ENCODE data around the gene SAMHD1.
"Not testable (repeated sequence)": the region's sequence is repeated elsewhere in the genome, so short reads cannot be mapped to it uniquely, and the experiment has no call there.

The SAMHD1 gene

GRCh38 chr20:36875093-36875492 is 76.4 kb downstream of the SAMHD1 start:
- DNase-seq (ENCODE audit: low read depth in 1 of 2, low spot score in 1 of 2) = not testable (repeated sequence)

- DNase-seq (ENCODE audit: low read depth in 1 of 2, low spot score in 1 of 2) = no peak
These were observed 77.9 kb downstream of the SAMHD1 start for GRCh38 chr20:36873498-36874189.

- no peak for DNase-seq (ENCODE audit: low read depth in 1 of 2, low spot score in 1 of 2)
These were observed 78.7 kb downstream of the SAMHD1 start for GRCh38 chr20:36872852-36873251.

- DNase-seq (ENCODE audit: low read depth in 1 of 2, low spot score in 1 of 2) = no peak
These were observed 79.6 kb downstream of the SAMHD1 start for GRCh38 chr20:36871640-36872570.

- no peak for DNase-seq (ENCODE audit: low read depth in 1 of 2, low spot score in 1 of 2)
These were observed 84.6 kb downstream of the SAMHD1 start for GRCh38 chr20:36866681-36867495.

- DNase-seq (ENCODE audit: low read depth in 1 of 2, low spot score in 1 of 2) = no peak
These were observed 85.3 kb downstream of the SAMHD1 start for GRCh38 chr20:36866164-36866563.

GRCh38 chr20:36865861-36866149 is 85.7 kb downstream of the SAMHD1 start:
- DNase-seq (ENCODE audit: low read depth in 1 of 2, low spot score in 1 of 2) = no peak

GRCh38 chr20:36865076-36865860 is 86.2 kb downstream of the SAMHD1 start:
- no peak for DNase-seq (ENCODE audit: low read depth in 1 of 2, low spot score in 1 of 2)

- DNase-seq (ENCODE audit: low read depth in 1 of 2, low spot score in 1 of 2) = no peak
These were observed 88.4 kb downstream of the SAMHD1 start for GRCh38 chr20:36862857-36863668.

- no peak for DNase-seq (ENCODE audit: low read depth in 1 of 2, low spot score in 1 of 2)
These were observed 89.4 kb downstream of the SAMHD1 start for GRCh38 chr20:36861875-36862801.

GRCh38 chr20:36861625-36861874 is 90.0 kb downstream of the SAMHD1 start:
- DNase-seq (ENCODE audit: low read depth in 1 of 2, low spot score in 1 of 2) = no peak

GRCh38 chr20:36860811-36861624 is 90.5 kb downstream of the SAMHD1 start:
- DNase-seq (ENCODE audit: low read depth in 1 of 2, low spot score in 1 of 2) = no peak

- DNase-seq (ENCODE audit: low read depth in 1 of 2, low spot score in 1 of 2) = no peak
These were observed 91.2 kb downstream of the SAMHD1 start for GRCh38 chr20:36860339-36860738.

GRCh38 chr20:36859700-36860330 is 91.7 kb downstream of the SAMHD1 start:
- no peak for DNase-seq (ENCODE audit: low read depth in 1 of 2, low spot score in 1 of 2)

- no peak for DNase-seq (ENCODE audit: low read depth in 1 of 2, low spot score in 1 of 2)
These were observed 92.3 kb downstream of the SAMHD1 start for GRCh38 chr20:36859282-36859555.

- no peak for DNase-seq (ENCODE audit: low read depth in 1 of 2, low spot score in 1 of 2)
These were observed 94.5 kb downstream of the SAMHD1 start for GRCh38 chr20:36856691-36857635.

- DNase-seq (ENCODE audit: low read depth in 1 of 2, low spot score in 1 of 2) = no peak
These were observed 95.3 kb downstream of the SAMHD1 start for GRCh38 chr20:36856195-36856594.

Measured in activated T-helper 1 cell treated with anti-CD3 and anti-CD28 coated beads, Interleukin-2, amount 50 U/mL, for 16 hours (primary cell).